CD4-positive, alpha-beta T cell treated with Interleukin-1 beta for 1 hour (primary cell): ENCODE measurements around the gene TSFM.
"Not testable (repeated sequence)": the region's sequence is repeated elsewhere in the genome, so short reads cannot be mapped to it uniquely, and the experiment has no call there.

Experiments used
- DNase-seq, 2 donors: peaks; one replicate each; pipeline ENCODE4 v3.0.0-alpha.2; 2020 to 2022

The TSFM gene

DNA sequence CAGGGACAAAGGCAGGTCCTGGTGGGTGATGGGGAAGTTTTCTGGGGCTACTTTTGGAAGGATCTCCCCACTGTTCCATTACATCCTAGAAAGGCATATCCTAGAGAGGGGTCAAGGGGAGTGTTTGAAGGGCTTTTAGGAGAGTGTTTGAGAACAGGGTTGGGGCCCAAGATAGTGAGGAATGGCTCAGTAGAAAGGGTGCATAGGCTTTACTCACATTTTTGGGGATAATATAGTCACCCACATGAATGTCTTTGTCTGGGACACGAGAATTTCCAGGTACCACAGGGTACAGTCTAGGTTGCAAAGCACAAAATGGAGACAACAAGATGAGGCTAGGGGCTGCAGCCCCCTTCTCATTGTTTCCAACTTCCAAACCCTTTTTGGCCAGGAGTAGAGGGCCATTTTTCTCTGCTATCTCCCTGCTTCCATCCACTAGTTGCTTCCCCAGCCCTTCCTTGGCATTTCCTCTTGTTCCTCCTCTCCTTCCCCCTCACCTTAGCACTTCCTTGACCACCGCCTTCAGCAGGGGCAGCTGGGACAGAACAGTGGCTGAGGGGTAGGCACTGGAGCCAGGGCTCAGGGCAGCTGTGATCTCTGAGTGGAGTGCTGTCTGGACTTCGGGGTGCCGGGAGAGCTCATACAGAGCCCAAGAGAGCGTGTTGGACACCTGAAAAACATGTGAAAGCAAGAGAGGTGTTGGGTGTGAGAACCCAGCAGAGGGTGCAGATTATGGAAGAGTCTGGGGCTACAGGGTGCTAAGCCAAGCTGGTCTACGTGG, 18.5 kb upstream of the TSFM start:
- DNase-seq: no peak

DNA sequence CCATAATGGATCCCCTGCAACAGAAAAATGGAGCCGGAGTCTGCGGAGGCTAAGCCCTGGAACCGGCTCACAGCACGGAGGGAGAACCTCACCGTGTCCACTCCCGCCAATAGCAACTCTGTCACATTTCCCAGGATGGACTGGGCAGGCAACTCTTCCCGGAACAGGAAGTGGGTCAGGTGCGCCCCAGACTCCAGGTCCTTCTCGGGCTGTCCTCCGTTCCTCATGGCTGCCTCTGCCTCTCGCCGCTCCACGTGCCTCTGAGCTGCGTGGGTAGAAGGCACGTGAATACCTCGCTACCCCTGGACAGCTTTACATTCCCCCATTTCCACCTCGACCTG, 18.0 kb upstream of the TSFM start:
- DNase-seq: no peak

DNA sequence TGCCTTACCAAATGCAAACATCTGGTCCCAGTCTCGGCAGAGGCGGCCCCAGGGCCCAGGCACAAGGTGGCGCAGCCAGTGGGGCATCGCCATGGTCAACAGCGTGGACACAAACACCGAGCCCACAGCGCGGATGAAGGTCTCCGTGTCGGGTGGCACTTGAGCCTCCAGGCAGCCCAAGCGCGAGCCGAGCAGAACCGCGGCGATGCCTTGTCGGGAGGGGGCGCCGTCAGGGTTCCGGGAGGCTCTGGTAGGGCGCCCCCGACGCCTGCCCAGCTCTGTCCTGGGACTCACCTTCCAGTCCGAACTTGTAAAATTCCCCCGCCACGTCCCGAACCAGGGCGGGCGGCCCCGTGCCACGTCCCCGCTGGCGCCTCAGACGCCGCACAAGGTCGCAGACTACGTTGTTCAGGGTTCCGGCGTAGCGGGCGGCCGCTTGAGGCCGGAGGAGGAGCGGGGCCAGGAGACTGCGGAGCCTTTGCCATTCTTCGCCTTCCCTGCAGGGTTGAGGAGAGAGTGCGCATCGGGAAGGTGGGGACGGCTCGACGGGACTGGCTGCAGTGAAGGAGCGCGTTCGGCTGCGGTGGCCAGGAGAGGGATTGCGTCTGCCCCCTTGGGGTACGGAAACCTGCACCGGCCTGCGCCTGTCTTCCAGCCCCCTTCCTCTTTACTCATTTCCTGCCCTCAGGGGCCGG, 17.4 kb upstream of the TSFM start:
- peak; percentile 42 to 50 for DNase-seq

DNA sequence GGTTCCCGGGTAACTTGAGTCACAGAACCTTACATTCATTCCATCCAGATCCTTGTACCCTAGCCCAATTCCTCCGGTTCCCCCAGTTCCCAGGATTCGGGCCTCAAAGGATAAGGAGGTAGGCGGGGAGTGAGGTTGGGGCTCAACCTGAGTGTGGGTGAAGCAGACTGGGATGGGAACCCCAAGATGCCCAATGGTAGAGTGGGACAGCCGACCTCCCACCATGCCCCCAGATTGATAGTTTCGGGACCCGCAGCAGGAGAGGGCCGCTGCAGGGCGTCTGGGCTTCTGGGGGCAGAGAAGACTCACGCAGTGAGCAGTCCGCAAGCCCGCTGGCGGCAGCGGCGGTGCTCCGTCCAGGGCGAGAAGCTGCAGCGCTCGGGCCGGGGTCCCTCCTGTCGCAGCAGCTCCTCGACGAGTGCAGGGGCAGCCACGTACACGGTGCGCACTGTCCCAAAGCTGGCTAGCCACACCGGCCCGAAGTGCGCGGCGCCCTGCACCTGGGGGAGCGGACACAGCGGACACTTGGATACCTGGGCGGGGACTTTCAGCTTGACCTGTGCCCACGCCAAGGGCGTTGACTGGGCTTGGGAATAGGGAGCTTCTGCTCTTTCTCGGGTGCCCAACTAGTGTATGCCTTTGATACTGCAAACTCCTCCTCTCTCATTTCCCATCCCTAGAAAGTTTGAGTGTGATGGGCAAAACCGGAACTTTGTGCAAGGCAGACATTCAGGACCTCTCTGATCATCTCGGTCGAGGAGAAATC, 16.7 kb upstream of the TSFM start:
- no peak for DNase-seq

DNA sequence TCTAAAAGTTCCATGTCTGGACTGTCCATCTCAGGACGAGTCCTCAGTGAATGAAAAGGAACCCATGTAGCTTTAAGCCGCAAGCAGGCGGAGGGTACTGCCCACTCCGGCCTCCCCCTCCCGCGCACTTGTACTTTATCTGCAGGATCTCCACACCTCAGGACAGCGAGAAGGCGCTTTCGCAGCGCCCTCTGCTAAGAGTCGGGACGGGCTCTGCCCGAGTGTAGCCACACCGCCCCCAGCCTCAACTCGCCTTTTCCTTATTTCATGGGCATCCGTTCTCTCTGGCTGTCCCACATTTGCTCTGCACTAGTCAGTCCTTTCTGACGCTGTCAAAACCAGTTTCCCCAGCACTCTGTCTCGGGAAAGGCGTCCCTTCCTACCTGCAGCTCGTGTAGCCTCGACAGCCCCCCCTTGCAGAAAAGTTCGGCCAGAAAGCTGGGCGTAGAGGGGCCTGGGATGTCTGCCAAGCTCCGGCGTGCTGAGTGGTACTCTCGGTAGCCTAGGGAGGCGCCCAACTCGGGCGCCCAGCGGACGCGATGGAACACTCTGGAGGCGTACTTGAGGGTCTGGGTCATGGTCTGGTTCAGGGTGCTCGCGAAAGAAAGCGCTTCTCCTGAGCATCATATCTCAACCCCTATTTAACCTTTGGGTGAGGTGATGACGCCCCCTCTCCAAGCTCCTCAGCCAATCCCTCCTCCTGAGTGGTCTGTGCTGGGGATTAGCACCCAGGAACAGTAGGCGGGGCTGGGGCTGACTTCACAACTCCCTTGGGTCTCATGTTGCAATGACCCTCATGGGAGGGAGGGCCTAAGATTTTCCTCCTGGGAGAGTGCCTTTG, 15.9 kb upstream of the TSFM start, which contains the start of gene CYP27B1:
Gene CYP27B1, minus strand, starts transcription at position 615 of the 841 bp plus-strand sequence. Its CDS starts 37 bp downstream, at position 578.
- DNase-seq: no peak

DNA sequence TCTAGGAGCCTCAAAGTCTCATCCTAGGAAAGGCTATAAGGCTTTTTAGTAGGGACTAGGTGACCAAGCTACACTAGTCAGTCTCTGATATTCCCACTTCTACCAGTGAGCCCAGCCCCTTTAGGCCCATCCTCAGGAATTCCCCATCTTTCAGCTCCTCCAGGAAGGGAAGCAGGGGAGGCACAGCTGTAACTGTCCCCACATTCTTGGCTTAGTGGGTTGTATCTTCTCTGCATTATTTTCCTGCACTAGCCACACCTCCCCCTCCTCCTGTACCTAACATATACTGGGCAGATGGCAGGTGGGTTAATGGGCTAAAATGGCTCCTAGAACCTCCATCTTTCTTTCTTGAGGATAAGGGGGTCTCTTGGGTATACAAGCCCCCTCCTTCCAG, 15.3 kb upstream of the TSFM start:
- no peak for DNase-seq

DNA sequence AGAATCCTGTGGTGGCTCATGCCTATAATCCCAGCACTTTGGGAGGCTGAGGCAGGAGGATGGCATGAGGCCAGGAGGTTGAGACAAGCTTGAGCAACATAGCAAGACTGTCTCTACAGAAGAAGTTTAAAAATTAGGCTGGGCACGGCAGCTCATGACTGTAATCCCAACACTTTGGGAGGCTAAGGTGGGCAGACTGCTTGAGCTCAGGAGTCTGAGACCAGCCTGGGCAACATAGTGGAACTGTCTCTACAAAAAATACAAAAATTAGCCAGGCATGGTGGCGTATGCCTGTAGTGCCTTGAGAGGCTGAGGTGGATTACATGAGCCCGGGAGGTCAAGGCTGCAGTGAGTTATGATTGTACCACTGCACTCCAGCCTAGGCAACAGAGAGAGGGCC, 14.7 kb upstream of the TSFM start:
- no peak for DNase-seq

DNA sequence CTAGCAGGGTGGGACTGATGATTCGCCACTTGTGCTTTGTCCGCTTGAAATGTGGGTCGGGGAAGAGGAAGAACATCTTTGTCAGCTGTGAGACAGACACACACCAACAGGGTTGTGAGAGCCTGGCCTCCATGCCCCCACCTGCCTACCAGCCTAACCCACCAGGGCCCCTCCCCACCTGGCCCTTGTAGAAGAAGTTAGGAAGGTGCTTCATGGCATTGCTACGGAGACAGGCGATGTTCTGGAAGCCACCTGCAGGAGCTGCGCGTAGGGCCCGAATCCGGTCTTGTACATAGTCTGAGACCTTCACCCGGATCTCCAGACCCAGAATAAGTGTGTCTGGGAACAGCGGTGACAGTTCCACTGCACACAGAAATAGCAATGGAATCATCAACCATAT, 13.0 kb upstream of the TSFM start:
- DNase-seq: no peak

DNA sequence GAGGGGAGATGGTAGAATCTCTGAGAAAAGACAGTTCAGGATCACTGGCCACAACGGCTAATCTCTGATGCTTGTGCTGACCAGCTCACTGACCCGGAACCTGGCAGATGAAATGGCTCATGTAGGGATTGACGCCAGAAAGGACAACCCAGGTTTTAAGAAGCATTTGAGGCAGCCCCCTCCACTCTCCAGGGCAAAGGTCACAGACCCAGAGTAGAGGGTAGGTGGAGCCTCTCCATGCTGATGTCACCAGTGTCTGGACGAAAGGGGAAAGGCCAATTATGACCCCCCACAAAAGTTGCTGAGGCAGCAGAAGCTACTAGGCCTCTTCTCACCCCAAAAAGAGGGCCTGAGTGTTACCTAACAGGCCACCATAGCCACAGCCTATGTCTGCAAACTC, 11.9 kb upstream of the TSFM start:
- no peak for DNase-seq

DNA sequence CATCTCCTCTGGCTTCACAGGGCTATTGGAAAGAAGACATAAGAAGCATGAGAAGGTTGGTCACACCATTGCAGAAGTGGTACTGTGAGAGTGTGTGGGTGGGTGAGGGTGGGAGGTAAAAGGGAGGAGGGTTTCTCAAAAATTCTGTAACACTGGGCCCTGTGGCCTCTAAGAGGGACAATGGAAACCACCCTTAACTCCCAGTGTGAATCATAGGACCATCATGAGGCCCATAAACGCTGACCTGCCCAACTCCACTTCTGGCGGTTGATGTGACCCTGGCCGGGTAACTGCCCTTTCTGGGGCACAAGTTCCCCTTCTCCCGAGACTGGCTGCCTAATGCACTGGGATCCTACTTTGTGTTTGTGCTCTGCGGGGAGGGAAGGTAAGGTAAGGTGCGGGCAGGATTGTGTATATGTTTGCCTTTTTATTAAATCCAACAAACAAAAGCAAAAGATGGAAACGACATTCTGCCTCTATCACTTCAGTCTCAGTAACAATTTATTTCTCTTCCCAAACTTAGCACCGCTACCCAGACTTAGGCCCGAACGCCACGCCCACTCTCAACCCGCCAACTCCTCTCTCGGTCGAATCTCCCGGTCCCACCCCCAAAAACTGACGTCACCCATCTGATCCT, 11.2 kb upstream of the TSFM start:
- peak; percentile 83 to 84 for DNase-seq

DNA sequence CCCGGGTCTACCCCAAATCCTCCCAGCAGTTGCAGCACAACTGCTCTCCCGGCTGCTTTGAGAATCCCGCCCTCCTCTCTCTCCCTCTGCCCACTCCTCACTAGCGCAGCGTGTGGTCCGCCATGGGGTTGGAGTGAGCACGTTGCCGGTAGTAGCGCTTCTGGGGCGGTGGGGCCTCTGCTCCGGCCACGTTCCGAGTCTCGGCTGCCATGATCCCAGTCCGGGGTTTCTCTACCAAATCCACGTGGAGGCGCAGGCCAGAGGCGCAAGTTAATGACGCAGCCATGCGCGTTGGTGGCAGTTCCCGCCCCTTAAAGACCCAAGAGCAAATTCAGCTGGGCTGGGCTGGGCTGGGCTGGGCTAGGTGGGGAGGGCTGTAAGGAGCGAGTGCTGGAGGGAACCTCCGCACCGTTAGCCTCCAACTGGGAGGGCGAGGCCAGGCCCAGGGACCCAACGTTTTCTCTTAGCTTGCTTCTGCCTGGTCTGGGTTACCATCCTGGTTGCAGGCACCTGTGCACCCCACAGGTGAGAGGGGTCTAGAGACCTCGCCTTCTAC, 10.6 kb upstream of the TSFM start, which contains the start of gene METTL1:
Gene METTL1, minus strand, starts transcription at position 233 of the 556 bp plus-strand sequence. Its CDS starts 22 bp downstream, at position 211.
- DNase-seq: peak; percentile 90 to 91

DNA sequence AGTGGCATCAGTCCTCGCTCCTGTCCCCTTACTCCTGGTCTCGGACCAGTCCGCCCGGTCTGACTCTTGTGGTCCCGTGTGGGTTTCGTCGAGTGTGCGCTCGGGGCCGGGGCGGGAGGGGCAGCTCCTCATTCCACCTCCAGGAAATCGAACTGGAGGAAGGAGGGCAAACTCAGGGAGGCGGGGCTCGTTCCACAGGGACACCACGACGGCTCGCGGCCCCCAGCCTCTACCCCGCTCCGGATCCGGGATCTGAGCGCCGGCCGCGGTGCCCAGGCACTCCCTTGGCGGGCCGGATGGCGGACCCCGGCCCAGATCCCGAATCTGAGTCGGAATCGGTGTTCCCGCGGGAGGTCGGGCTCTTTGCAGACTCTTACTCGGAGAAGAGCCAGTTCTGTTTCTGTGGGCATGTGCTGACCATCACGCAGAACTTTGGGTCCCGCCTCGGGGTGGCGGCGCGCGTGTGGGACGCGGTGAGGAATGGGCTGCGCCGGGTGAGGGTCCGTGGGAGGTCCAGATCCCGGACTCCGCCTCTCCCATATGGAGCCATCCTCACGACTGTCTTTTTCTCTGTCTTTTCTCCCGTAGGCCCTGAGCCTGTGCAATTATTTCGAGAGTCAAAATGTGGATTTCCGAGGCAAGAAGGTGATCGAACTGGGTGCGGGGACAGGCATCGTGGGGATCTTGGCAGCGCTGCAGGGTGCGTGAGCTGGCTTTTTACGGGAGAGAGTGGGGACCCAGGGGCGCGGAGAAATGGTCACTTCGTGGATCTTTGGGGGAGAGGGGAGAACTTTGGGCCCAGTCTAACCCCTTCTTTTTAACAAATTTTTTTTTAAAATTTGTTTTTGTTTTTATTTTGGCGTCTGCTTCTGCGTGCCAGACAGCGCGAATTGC, 9.9 kb upstream of the TSFM start, which contains the start of gene EEF1AKMT3:
Gene EEF1AKMT3, plus strand, starts transcription at position 186 of the 894 bp plus-strand sequence. Its CDS starts 111 bp downstream, at position 297.
- no peak for DNase-seq

DNA sequence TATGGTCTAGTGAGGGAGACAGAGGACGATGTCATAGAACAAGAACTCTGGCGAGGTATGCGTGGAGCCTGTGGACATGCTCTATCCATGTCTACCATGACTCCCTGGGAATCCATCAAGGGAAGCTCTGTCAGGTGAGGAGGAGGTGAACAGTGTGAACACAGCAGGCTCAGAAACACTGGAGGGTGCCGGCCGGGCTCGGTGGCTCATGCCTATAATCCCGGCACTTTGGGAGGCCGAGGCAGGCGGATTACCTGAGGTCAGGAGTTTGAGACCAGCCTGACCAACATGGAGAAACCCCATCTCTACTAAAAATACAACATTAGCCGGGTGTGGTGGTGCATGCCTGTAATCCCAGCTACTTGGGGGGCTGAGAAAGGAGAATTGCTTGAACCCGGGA, 8.0 kb upstream of the TSFM start:
- DNase-seq: not testable (repeated sequence)

DNA sequence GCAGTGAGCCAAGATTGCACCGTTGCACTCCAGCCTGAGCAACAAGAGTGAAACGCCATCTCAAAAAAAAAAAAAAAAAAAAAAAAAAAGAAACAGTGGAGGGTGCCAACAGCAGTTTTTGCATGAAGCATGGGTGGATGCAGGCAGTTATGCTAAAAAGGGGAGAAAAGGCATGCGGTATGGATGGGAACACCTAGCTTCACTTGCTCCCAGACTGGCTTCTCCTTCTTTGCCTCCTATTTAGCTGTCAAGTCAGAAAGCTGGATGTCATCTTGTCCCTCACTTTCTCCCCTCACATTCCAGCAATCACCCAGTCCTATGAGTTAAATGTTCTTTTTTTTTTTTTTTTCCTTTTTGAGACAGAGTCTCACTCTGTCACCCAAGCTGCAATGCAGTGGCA, 7.5 kb upstream of the TSFM start:
- no peak for DNase-seq

DNA sequence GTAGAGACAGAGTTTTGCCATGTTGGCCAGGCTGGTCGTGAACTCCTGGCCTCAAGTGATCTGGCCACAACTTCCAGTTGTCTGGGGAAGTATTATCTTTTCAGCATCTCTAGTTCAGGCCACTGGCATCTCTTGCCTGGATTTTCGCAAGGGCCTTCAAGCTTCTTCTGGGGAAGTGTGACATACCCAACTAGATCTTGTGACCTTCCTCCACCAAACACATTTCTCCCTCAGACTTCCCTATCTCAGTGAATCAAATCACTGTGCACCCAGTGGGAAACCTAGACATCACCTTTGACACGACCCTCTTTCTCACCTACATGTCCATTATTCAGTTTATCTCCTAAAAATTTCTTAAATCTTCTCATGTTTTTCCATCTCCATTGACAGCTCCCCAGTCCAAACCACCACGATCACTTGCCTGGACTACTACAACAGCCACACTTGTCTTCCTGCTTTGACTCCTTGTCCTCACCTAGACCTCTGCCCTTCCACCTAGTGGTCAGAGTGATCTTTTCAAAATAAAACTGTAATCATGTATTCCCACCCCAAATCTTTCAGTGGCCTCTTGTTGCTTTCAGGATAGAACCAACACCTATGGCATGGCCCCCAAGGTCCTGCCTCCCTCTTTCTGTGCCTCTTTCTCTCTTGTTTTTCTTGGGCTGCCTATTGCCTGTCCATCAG, 6.9 kb upstream of the TSFM start:
- DNase-seq: peak in 1 of 2 donors; percentile 16

DNA sequence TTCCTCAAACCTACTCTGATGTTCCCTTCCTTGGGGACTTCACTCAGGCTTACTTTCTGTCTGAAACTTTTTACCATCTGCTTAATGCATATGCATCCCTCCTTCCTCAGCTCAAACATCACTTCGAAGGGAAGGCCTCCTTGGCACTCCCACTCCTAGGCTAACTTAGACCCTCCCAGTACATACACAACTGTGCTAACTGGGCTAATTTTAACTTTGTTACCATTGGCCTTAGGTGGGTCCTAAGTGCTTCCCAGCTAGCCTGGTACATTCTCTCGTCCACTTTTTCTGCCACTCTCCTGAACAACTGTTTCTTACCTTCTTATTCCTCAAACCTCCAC, 6.4 kb upstream of the TSFM start:
- no peak for DNase-seq

DNA sequence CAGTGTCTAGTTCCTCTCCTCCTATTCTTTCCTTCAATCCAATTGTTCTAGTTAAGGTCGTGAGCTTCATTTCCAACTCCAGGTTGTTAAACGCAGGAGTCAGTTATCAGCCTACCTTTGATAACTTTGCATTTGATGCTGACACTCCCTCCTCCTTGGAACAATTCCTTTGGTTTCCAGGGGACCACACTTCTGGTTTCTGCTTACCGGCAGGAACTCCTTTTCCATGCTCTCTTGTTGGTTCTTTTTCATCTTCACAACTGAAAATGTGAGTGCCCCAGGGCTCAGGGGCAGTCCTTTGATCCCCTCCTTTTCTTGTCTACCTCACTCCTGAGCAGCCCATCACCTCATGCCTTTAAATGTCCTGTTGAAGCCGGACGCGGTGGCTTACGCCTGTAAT, 5.2 kb upstream of the TSFM start:
- DNase-seq: no peak

DNA sequence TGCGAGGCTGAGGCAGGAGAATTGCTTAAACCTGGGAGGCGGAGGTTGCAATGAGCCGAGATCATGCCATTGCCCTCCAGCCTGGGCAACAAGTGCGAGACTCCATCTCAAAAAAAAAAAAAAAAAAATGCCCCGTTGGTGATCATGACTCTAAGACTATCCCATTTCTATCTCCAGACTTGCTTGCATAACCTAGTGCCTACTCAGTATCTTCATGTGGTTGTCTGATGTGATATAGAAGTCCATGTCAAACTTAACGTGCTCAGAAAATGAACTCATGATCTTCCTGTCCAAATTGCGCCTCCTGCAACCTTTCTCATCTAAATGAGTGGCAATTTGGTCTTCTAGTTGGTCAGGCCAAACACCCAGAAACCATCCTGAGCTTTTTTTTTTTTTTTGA, 4.7 kb upstream of the TSFM start:
- DNase-seq: no peak

DNA sequence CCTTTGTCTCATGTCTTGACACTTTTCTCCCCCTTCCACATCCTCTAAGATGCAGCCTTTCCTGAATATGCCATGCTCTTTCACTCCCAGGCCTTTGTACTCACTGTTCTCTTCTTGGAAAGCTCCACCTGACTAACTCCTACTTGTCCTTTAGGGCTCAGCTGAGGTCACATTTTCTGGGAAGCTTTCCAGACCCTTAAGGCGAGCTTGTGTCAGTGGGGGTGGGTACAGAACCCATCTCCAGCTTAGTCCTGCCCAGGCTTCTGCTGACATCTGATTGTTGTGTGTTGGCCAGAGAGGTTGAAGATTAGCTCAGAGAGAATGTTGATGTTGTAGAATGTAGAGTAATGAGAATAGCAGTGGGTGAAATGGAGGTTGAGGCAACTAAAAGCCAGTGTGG, 2.9 kb upstream of the TSFM start:
- no peak for DNase-seq

DNA sequence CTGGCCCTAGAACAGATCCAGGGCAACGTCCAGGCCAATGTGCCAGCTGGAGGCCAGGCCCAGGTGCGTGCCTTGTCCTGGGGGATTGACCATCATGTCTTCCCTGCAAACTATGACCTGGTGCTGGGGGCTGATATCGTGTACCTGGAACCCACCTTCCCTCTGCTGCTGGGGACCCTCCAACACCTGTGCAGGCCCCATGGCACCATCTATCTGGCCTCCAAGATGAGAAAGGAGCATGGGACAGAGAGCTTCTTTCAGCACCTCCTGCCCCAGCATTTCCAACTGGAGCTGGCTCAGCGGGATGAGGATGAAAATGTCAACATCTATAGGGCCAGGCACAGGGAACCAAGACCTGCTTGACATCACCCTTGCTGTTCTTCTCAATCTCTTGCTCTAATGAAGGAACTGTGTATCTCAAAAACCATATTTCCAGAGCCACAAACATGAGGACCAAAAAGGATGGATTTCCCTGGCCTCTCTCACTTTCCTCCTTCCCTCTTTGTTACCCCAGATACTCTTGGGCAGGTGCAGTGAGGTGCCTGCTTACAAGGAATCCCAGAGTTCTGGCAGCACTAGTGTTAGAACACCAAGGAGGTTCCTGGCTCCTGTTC, 2.2 kb upstream of the TSFM start:
- no peak for DNase-seq
